PC-9 (cell line): ENCODE data around the gene ATF6.

Source experiments
- CTCF ChIP-seq: fragments of 200-600 bp; sonication (generic); conservative IDR thresholded peaks from 2 replicates; pipeline ENCODE4 v1.6.1; 2017; ENCODE audit warnings: mixed run types, antibody characterized with exemption, mild to moderate bottlenecking, moderate library complexity
- EZH2 ChIP-seq: fragments of 200-600 bp; sonication (generic); IDR thresholded peaks from 2 replicates; pipeline ENCODE4 v1.8.0; 2017; ENCODE audit warnings: antibody characterized with exemption, low read depth

GRCh38 chr1:161994175-161994668 lies 228.1 kb downstream of the ATF6 start:
- no peak for TF ChIP-seq CTCF
- no peak for TF ChIP-seq EZH2
